LNCaP clone FGC (cell line): Measurements from ENCODE around the gene CLDN17.

ENCODE experiments used
- DNase-seq: peaks from one replicate; pipeline ENCODE4 v3.0.0-alpha.2; 2011; ENCODE audit warnings: low read depth
- H3K4me3 ChIP-seq: 2 replicates; pipeline ENCODE4 v1.5.1; 2011; ENCODE audit warnings: mild to moderate bottlenecking, low read depth, low read length, control low read depth
- CTCF ChIP-seq: IDR thresholded peaks from 2 replicates; pipeline ENCODE4 v1.5.1; 2012; ENCODE audit warnings: mild to moderate bottlenecking; ENCODE audit not compliant: control insufficient read depth, insufficient read depth; ENCODE audit errors: extremely low read depth

Gene CLDN17

GRCh38 chr21:30166171-30166570, 434 bp downstream of the CLDN17 start:
- no peak for DNase-seq
- no peak for TF ChIP-seq CTCF
- no peak overlapping the region for H3K4me3 ChIP-seq

- H3K4me3 ChIP-seq, result no peak overlapping the region
- TF ChIP-seq CTCF, result no peak
- no peak for DNase-seq
Measured at GRCh38 chr21:30164796-30165195, 1.8 kb downstream of the CLDN17 start.

GRCh38 chr21:30153697-30154340, 12.8 kb downstream of the CLDN17 start:
- no peak for DNase-seq
- H3K4me3 ChIP-seq, result no peak overlapping the region
- no peak for TF ChIP-seq CTCF

GRCh38 chr21:30152792-30153191, 13.8 kb downstream of the CLDN17 start:
- TF ChIP-seq CTCF, result no peak
- H3K4me3 ChIP-seq, result no peak overlapping the region
- no peak for DNase-seq

GRCh38 chr21:30148906-30149305, 17.7 kb downstream of the CLDN17 start:
- no peak for DNase-seq
- H3K4me3 ChIP-seq, result no peak overlapping the region
- no peak for TF ChIP-seq CTCF

- no peak overlapping the region for H3K4me3 ChIP-seq
- DNase-seq, result peak; percentile 82
- no peak for TF ChIP-seq CTCF
Measured at GRCh38 chr21:30146558-30147282, 19.9 kb downstream of the CLDN17 start.

- no peak for TF ChIP-seq CTCF
- no peak overlapping the region for H3K4me3 ChIP-seq
- no peak for DNase-seq
Measured at GRCh38 chr21:30138483-30138882, 28.1 kb downstream of the CLDN17 start.
